ENCODE results near the gene HOXD9.
A peak's percentile ranks its signal among the peaks of the same experiment; 100 is the strongest.

HOXD9 gene

DNA sequence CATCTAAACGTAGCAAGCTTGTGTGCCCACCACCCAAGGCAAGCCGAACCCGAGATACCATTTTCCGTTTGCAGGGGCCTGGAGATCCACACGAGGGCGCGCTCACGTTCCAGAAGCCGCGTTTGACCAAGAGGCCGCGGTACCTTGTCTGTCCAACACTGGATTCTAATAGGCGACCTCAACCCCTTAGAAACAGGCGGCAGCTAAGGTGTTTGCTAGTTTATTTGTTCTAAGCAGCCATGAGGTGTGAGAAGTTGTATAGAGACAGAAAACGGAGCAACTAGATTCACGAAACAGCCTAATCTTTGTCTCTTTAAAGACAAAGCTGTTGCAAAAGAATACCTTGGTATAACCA, 11.2 kb upstream of the HOXD9 start:
- peak; percentile 79 for ATAC-seq
- TF ChIP-seq PPARA (CRISPR knock-in tag; IDR thresholded peaks at IDR 0.05; ENCODE audit: borderline replicate concordance) (no peak), CSDC2 (CRISPR knock-in tag; IDR thresholded peaks at IDR 0.05) (no peak), ZNF8 (CRISPR knock-in tag; IDR thresholded peaks at IDR 0.05) (no peak), ISL1 (CRISPR knock-in tag; IDR thresholded peaks at IDR 0.05) (no peak)

DNA sequence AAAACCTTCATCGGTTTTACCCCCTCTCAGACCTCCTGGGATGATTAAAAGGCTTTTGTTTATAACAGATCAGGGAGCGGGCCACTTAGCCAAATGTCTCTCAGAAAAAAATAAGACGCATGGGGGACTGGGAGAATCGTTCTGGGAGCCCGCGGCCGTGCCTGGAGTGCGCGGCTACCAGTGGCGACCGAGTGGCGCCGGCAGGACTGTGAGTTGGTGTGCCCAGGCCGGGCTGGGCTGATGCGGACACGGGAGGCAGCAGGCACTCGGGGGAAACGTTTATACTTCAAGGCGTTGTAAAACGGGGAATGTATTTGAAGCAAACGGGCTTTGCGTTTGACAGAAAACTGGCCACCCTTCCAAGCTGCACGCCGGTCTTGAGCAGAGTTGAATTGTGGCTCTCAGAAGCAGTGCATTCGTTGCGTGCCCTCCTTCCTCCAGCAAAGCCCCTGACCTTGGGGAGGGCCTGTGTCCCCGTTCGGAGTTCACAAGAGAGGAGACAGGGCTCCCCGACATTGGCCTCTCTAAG, 10.6 kb upstream of the HOXD9 start:
- no peak for TF ChIP-seq OSR1 (CRISPR knock-in tag; IDR thresholded peaks at IDR 0.05)
- no peak for TF ChIP-seq ZNF70 (CRISPR knock-in tag; IDR thresholded peaks at IDR 0.05)
- no peak; the same call in 2 of the 3 replicates for ATAC-seq

GRCh38 chr2:176112375-176113302, 9.9 kb upstream of the HOXD9 start:
- ATAC-seq: no peak
- TF ChIP-seq CREB5 (CRISPR knock-in tag; IDR thresholded peaks at IDR 0.05; ENCODE audit: low read depth): no peak
- no peak for TF ChIP-seq ZNF70 (CRISPR knock-in tag; IDR thresholded peaks at IDR 0.05)
- no peak for TF ChIP-seq ZNF565 (CRISPR knock-in tag; conservative IDR thresholded peaks at IDR 0.05; ENCODE audit: low read depth)
- no peak for TF ChIP-seq ZNF8 (CRISPR knock-in tag; IDR thresholded peaks at IDR 0.05)
- no peak for TF ChIP-seq CSDC2 (CRISPR knock-in tag; IDR thresholded peaks at IDR 0.05)
- TF ChIP-seq ZFP30 (CRISPR knock-in tag; IDR thresholded peaks at IDR 0.05): no peak
- TF ChIP-seq ISL1 (CRISPR knock-in tag; IDR thresholded peaks at IDR 0.05): no peak
- TF ChIP-seq RARB (CRISPR knock-in tag; IDR thresholded peaks at IDR 0.05): no peak
- no peak for TF ChIP-seq POU6F1 (CRISPR knock-in tag; IDR thresholded peaks at IDR 0.05; ENCODE audit: borderline replicate concordance, low read depth)
- TF ChIP-seq ARNTL (CRISPR knock-in tag; IDR thresholded peaks at IDR 0.05; ENCODE audit: borderline replicate concordance, low read depth): no peak
- TF ChIP-seq TCF4 (CRISPR knock-in tag; IDR thresholded peaks at IDR 0.05; ENCODE audit: borderline replicate concordance): no peak
- TF ChIP-seq OSR1 (CRISPR knock-in tag; IDR thresholded peaks at IDR 0.05): no peak
- TF ChIP-seq ESRRG (CRISPR knock-in tag; IDR thresholded peaks at IDR 0.05): no peak
- TF ChIP-seq ZC3H10 (CRISPR knock-in tag; IDR thresholded peaks at IDR 0.05): no peak
- TF ChIP-seq GLIS3 (CRISPR knock-in tag; IDR thresholded peaks at IDR 0.05): no peak

DNA sequence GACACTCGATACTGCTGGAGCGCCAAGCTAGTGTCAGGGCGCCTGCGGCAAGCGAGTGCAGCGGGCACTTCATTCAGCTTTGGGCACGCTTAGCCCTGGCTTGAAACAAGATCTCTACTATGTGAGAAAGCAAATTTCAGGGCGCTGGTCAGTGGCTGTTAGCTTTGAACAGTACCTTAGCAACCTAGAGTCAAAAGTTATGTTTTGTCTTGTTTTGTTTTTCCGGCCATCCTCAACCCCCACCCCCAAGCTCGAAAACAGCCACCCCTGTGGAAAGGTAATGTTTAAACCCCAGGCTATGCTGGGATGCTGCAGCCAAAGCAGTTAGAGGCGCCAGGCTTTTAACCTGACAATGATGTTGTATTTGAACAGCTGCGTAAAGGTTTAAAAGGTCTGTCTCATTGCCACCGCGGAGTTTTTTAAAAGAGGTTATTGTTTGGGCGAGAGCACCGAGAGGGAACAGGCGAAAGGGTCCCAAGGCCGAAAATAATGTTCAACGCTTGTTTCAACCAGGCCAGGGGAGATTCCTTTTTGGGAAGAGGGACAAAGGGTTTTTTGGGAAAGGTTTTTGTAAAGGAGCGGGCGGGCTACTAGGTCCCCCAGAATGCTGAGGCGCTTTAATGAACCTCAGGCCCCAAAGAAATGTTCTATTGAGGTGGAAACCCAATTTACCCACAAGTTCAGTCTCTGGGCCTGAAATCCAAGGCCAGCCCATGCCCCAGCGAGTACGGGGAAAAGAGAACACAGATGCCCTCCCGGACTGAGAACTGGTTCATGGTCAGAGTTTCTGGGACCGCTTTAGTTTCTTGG, 8.2 kb upstream of the HOXD9 start:
- no peak for ATAC-seq
- TF ChIP-seq ESRRG (CRISPR knock-in tag; IDR thresholded peaks at IDR 0.05) (no peak), ZNF70 (CRISPR knock-in tag; IDR thresholded peaks at IDR 0.05) (no peak), TSHZ2 (CRISPR knock-in tag; IDR thresholded peaks at IDR 0.05) (no peak), TOX (CRISPR knock-in tag; IDR thresholded peaks at IDR 0.05; ENCODE audit: borderline replicate concordance) (no peak), CSDC2 (CRISPR knock-in tag; IDR thresholded peaks at IDR 0.05) (no peak), GLIS3 (CRISPR knock-in tag; IDR thresholded peaks at IDR 0.05) (no peak), OSR1 (CRISPR knock-in tag; IDR thresholded peaks at IDR 0.05) (no peak), ZFP30 (CRISPR knock-in tag; IDR thresholded peaks at IDR 0.05) (no peak), SNAI2 (CRISPR knock-in tag; IDR thresholded peaks at IDR 0.05) (no peak), ZNF565 (CRISPR knock-in tag; conservative IDR thresholded peaks at IDR 0.05; ENCODE audit: low read depth) (no peak), TCF4 (CRISPR knock-in tag; IDR thresholded peaks at IDR 0.05; ENCODE audit: borderline replicate concordance) (no peak), ISL1 (CRISPR knock-in tag; IDR thresholded peaks at IDR 0.05) (no peak), BACH2 (CRISPR knock-in tag; IDR thresholded peaks at IDR 0.05; ENCODE audit: borderline replicate concordance) (no peak)
